Activated naive CD8-positive, alpha-beta T cell treated with anti-CD3 and anti-CD28 coated beads for 36 hours (primary cell): ENCODE data around the gene RPRD2. TPM values are rescaled to one million over a fixed set of nuclear protein-coding genes. Genes with fewer than 3 reads are reported as not detected.

Experiments
- DNase-seq: peaks from one replicate; pipeline ENCODE4 v3.0.0; 2021
- H3K27ac Mint-ChIP-seq: one replicate; pipeline ENCODE4 v1.8.0; 2022; ENCODE audit warnings: mild to moderate bottlenecking, moderate library complexity, mixed read lengths
- H3K27me3 Mint-ChIP-seq: one replicate; pipeline ENCODE4 v1.8.0; 2022; ENCODE audit warnings: mild to moderate bottlenecking, mixed read lengths
- H3K36me3 Mint-ChIP-seq: one replicate; pipeline ENCODE4 v1.8.0; 2021; ENCODE audit warnings: mild to moderate bottlenecking, mixed read lengths
- H3K4me1 Mint-ChIP-seq: one replicate; pipeline ENCODE4 v1.8.0; 2021; ENCODE audit warnings: mixed read lengths
- H3K4me3 Mint-ChIP-seq: one replicate; pipeline ENCODE4 v1.8.0; 2022; ENCODE audit warnings: mild to moderate bottlenecking, moderate library complexity, mixed read lengths
- H3K9me3 Mint-ChIP-seq: one replicate; pipeline ENCODE4 v1.8.0; 2022; ENCODE audit warnings: mixed read lengths
- total RNA-seq, 2 experiments: library from RNA; stranded (reverse); gene quantifications; one replicate each; pipeline ENCODE4 v1.2.3, GENCODE V29; 2021

Gene RPRD2
- total RNA-seq, 2 experiments from 2014 or later = 21.7 to 22.8 TPM

DNA sequence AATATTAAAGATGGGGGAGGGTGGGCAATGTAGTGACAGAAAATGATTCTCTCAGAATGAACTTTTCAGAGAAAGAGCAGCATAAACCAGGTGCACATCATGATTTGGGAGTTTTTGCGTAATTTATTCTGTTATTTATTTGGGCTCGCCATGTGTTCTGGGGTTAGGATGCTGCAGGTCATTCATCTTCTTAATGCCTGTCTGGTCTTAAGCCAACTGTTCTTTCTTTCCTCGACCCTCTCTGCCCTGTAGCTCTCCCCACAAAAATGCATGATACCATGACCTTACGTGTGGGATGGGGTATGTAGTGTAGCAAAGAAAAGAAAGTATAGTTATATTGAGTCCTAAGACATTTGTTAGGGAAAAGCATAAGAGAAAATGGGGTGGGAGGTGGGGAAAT lies 110.9 kb downstream of the RPRD2 start:
- Mint-ChIP-seq H3K9me3 (no peaks in the 10 kb centered on the region), H3K4me3 (no peak overlapping the region), H3K27me3 (no peaks in the 10 kb centered on the region), H3K4me1 (peaks cover 16% of the 10 kb centered on the region), H3K36me3 (peaks cover 14% of the 10 kb centered on the region), H3K27ac (peak overlapping the region; percentile 38)
- DNase-seq = no peak

DNA sequence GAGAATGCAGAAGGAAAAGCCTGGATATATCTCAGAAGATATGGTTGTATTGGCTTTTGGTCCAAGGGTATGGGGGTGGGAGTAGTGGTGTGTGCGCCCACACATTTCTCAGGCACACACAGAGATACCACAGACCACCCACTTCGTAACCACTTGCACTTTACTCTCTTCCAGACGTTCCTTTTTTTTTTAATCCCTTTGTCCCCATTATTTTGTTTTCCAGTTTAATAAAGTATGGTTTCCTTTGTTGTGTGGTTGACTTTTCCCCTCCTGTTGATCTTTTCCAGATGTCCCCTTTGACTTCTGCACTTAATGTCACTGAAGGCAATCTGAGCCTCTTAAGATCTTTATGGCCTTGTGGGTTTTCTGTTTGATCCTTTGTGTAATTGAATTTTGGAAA lies 112.8 kb downstream of the RPRD2 start:
- no peak for DNase-seq
- Mint-ChIP-seq H3K36me3 (peaks cover 2% of the 10 kb centered on the region), H3K9me3 (no peaks in the 10 kb centered on the region), H3K4me3 (no peak overlapping the region), H3K27me3 (no peaks in the 10 kb centered on the region), H3K27ac (no peak overlapping the region), H3K4me1 (peaks cover 16% of the 10 kb centered on the region)

- no peak for DNase-seq
- no peak overlapping the region for H3K27ac Mint-ChIP-seq
- peaks cover 16% of the 10 kb centered on the region for H3K4me1 Mint-ChIP-seq
- H3K36me3 Mint-ChIP-seq = no peaks in the 10 kb centered on the region
- H3K4me3 Mint-ChIP-seq = no peak overlapping the region
- H3K27me3 Mint-ChIP-seq = no peaks in the 10 kb centered on the region
- no peaks in the 10 kb centered on the region for H3K9me3 Mint-ChIP-seq
These were observed 113.4 kb downstream of the RPRD2 start for GRCh38 chr1:150477320-150477719.

- Mint-ChIP-seq H3K9me3 (no peaks in the 10 kb centered on the region), H3K4me3 (no peak overlapping the region), H3K36me3 (no peaks in the 10 kb centered on the region), H3K27ac (no peak overlapping the region), H3K27me3 (no peaks in the 10 kb centered on the region), H3K4me1 (peaks cover 16% of the 10 kb centered on the region)
- no peak for DNase-seq
These were observed 113.8 kb downstream of the RPRD2 start for GRCh38 chr1:150477733-150478132.

- Mint-ChIP-seq H3K27me3 (no peaks in the 10 kb centered on the region), H3K4me1 (peaks cover 16% of the 10 kb centered on the region), H3K4me3 (no peak overlapping the region), H3K36me3 (no peaks in the 10 kb centered on the region), H3K9me3 (no peaks in the 10 kb centered on the region), H3K27ac (no peak overlapping the region)
- DNase-seq = no peak
These were observed 115.4 kb downstream of the RPRD2 start for GRCh38 chr1:150479370-150479769.

DNA sequence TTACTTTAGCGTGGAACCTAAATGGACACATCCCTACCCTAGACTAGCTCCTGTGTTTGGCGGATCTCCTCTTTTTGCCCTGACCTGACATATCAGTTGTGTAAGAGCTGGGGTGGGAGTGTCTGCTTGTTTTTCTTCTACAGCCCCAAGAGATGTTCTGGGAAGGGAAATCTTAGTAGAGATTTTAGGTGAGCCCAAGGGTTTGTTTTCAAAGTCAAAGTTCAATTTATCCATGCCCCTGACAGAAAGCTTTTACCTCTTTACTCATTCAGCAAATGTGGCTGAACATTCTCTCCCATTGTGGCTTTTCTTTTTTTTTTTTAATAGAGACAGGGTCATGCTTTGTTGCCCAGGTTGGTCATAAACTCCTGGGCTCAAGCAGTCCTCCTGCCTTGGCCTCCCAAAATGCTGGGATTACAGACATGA lies 116.0 kb downstream of the RPRD2 start:
- Mint-ChIP-seq H3K27ac (no peak overlapping the region), H3K36me3 (no peaks in the 10 kb centered on the region), H3K4me1 (peaks cover 16% of the 10 kb centered on the region), H3K27me3 (no peaks in the 10 kb centered on the region), H3K4me3 (no peak overlapping the region), H3K9me3 (no peaks in the 10 kb centered on the region)
- no peak for DNase-seq

DNA sequence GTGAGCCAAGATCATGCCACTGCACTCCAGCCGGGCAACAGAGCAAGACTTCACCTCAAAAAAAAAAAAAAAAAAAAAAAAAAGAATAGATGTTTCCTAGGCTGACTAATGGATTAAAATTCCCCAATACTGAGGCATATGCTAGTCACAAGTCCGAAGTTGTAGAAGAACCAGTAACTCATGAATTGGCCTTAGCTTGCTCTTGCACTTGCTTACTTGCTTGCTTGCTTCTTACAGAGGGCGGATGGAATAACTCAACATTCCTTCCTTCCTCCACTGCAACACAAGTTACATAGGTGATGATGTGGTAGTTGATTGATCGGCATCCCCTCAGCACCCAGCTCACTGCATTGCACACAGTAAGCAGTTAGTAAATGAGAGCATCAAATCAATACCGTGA lies 120.5 kb downstream of the RPRD2 start:
- Mint-ChIP-seq H3K27me3 (no peaks in the 10 kb centered on the region), H3K36me3 (peaks cover 4% of the 10 kb centered on the region), H3K27ac (no peak overlapping the region), H3K4me1 (peaks cover 15% of the 10 kb centered on the region), H3K4me3 (no peak overlapping the region), H3K9me3 (no peaks in the 10 kb centered on the region)
- DNase-seq = no peak

- no peak for DNase-seq
- no peaks in the 10 kb centered on the region for H3K27me3 Mint-ChIP-seq
- H3K9me3 Mint-ChIP-seq = no peaks in the 10 kb centered on the region
- no peak overlapping the region for H3K27ac Mint-ChIP-seq
- no peak overlapping the region for H3K4me3 Mint-ChIP-seq
- peaks cover 13% of the 10 kb centered on the region for H3K4me1 Mint-ChIP-seq
- H3K36me3 Mint-ChIP-seq = peaks cover 5% of the 10 kb centered on the region
These were observed 120.9 kb downstream of the RPRD2 start for GRCh38 chr1:150484861-150485260.

DNA sequence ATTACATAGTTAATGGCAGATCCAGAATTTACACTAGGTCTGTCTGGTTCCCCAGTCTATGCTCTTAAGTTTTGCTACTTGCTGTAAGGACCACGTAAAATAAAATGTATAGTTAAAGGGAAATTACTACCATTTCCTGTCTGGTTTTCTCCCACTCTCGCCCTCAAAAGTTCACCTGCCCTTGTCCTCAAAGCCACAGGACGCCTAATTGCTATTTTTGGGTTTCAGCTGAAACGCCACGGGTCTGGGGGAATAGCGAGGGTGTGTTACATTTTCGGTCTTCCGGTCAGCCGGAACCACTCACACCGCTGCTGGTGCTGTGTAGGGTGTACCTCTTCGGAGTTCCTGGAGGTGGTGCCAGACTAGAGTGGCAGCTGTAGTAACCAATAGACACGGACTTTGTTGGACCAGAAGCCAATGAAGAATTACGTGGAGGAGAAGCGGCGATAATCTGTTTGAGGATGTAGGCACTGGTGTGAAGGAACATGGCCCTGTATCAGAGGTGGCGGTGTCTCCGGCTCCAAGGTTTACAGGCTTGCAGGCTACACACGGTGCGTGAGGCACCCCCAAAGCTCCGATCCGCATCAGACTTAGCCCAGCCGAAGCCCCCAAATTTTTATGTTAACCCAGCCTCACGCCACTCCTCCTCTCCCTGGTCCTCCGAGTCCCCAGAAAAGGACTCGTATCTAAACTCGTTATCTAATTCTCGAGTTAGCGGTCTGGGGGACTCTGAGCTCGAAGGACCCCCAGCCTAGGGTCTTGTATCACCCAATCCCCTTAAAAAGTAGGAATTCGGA lies 123.2 kb downstream of the RPRD2 start, which contains the start of gene TARS2:
TARS2 (plus strand) TSS at position 454 of the 797 bp plus-strand sequence; CDS start at position 486, 32 bp downstream.
- H3K27ac Mint-ChIP-seq = peak within 1 kb of the TSS; percentile 87
- peak; percentile 94 for DNase-seq
- peaks cover 13% of the 10 kb centered on the region for H3K4me1 Mint-ChIP-seq
- H3K9me3 Mint-ChIP-seq = no peaks in the 10 kb centered on the region
- H3K27me3 Mint-ChIP-seq = no peaks in the 10 kb centered on the region
- peaks cover 14% of the 10 kb centered on the region for H3K36me3 Mint-ChIP-seq
- H3K4me3 Mint-ChIP-seq = peak within 1 kb of the TSS; percentile 97

- no peaks in the 10 kb centered on the region for H3K9me3 Mint-ChIP-seq
- H3K4me1 Mint-ChIP-seq = peaks cover 13% of the 10 kb centered on the region
- no peak for DNase-seq
- peak overlapping the region; percentile 87 for H3K27ac Mint-ChIP-seq
- peaks cover 18% of the 10 kb centered on the region for H3K36me3 Mint-ChIP-seq
- H3K4me3 Mint-ChIP-seq = peak overlapping the region; percentile 97
- H3K27me3 Mint-ChIP-seq = no peaks in the 10 kb centered on the region
These were observed 123.8 kb downstream of the RPRD2 start for GRCh38 chr1:150487763-150488115.

- DNase-seq = no peak
- Mint-ChIP-seq H3K4me1 (peaks cover 6% of the 10 kb centered on the region), H3K4me3 (no peak overlapping the region), H3K27ac (peak overlapping the region; percentile 3), H3K27me3 (no peaks in the 10 kb centered on the region), H3K36me3 (peaks cover 32% of the 10 kb centered on the region), H3K9me3 (no peaks in the 10 kb centered on the region)
These were observed 129.2 kb downstream of the RPRD2 start for GRCh38 chr1:150493175-150493574.

DNA sequence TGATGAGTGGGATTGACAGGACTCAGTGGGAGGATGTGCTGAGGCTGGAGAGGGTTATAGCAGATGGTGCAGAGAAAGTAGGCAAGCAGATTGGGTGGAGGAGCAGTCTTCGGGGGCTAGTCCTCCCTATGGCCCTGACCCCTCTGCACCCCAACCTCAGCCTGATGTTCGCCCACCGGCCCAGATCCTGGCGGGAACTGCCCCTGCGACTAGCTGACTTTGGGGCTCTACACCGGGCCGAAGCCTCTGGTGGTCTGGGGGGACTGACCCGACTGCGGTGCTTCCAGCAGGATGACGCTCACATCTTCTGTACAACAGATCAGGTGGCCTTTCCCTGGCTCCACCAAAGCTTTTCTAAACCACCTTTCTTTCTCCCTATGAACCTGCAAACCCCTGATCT lies 134.4 kb downstream of the RPRD2 start:
- H3K4me1 Mint-ChIP-seq = no peaks in the 10 kb centered on the region
- no peak for DNase-seq
- H3K27ac Mint-ChIP-seq = no peak overlapping the region
- H3K27me3 Mint-ChIP-seq = no peaks in the 10 kb centered on the region
- peaks cover 24% of the 10 kb centered on the region for H3K36me3 Mint-ChIP-seq
- H3K4me3 Mint-ChIP-seq = no peak overlapping the region
- H3K9me3 Mint-ChIP-seq = no peaks in the 10 kb centered on the region

GRCh38 chr1:150505431-150505830 lies 141.5 kb downstream of the RPRD2 start:
- no peaks in the 10 kb centered on the region for H3K4me1 Mint-ChIP-seq
- no peak overlapping the region for H3K4me3 Mint-ChIP-seq
- no peaks in the 10 kb centered on the region for H3K9me3 Mint-ChIP-seq
- no peak for DNase-seq
- peak overlapping the region; percentile 3 for H3K27ac Mint-ChIP-seq
- H3K36me3 Mint-ChIP-seq = peaks cover 8% of the 10 kb centered on the region
- H3K27me3 Mint-ChIP-seq = no peaks in the 10 kb centered on the region

DNA sequence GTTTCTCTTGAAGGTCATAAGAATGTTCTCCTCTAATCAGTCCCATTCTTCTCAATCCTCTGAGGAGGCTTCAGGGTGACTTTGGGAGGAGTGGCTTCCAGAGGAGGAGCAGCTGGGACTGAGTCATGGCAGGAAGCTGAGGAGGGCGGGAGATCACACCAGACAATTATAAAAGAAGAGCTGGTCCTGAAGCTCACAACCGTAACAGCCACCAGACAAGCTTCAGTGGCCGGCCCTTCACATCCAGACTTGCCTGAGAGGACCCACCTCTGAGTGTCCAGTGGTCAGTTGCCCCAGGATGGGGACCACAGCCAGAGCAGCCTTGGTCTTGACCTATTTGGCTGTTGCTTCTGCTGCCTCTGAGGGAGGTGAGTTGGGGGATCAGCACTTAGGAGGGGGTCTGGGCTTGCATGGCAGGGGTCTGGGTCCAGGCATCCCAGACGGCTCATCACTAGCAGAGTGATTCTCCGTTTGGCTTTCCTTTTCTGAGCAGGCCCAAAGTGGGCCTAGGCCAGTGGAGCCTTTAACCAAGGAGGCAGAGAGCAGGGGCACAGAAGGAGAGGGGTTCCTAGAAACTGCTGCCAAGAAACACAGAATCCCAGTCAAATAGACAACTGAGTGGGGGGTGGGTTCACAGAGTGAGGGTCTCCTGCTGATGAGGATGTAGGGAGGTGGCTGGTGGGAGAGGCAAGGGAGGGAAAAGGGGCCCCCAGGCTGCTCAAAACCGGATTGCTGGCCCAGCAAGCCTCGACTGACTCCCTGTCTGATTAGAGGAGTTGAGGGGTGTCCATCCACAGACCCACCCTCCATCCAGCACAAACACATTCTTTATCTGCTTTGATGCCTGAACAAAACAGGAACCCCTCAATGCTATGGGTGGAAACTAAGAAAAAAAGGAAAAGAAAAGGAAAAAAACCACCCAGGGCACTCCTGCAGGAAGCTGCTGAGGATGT lies 144.2 kb downstream of the RPRD2 start, which contains the start of gene ECM1:
ECM1 (plus strand) TSS at position 198 of the 953 bp plus-strand sequence; CDS start at position 299, 101 bp downstream.
- no peak within 1 kb of the TSS for H3K4me3 Mint-ChIP-seq
- no peak for DNase-seq
- no peaks in the 10 kb centered on the region for H3K4me1 Mint-ChIP-seq
- peaks cover 4% of the 10 kb centered on the region for H3K36me3 Mint-ChIP-seq
- H3K27ac Mint-ChIP-seq = peak within 1 kb of the TSS; percentile 68
- no peaks in the 10 kb centered on the region for H3K9me3 Mint-ChIP-seq
- H3K27me3 Mint-ChIP-seq = no peaks in the 10 kb centered on the region

DNA sequence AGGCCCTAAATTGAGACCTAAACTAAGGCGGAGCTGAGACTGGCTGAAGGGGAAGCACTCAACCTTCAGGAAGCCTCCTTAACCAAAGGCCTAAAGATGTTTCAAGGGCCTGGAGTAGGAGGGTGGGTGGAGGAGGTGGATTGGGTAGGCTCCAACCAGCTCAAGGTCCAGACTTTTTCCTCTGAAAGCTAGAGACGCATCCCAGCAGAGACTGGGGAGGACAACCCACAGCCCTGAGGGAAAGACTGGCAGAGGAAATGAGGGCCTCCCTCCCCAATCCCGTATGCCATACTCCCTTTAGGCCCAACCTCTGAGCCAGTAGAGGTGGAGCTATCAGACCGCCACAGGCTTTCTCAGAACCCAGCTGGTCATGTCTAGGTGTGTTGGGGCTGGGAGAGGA lies 145.0 kb downstream of the RPRD2 start:
- Mint-ChIP-seq H3K36me3 (peaks cover 3% of the 10 kb centered on the region), H3K4me3 (no peak overlapping the region), H3K27ac (no peak overlapping the region), H3K4me1 (peaks cover 2% of the 10 kb centered on the region), H3K27me3 (no peaks in the 10 kb centered on the region), H3K9me3 (no peaks in the 10 kb centered on the region)
- no peak for DNase-seq
